ENCODE results near the gene ZFC3H1. TPM values are rescaled to one million over a fixed set of nuclear protein-coding genes. Genes with fewer than 3 reads are reported as not detected.

Gene ZFC3H1
- total RNA-seq, 3 donors from 2014 or later (not counting 1 experiment from before 2014, with no cell fraction given), result 158 to 164 (median 164) TPM

GRCh38 chr12:71610031-71610795 lies 53.4 kb downstream of the ZFC3H1 start:
- H3K9me3 ChIP-seq (ENCODE audit: control insufficient read depth, insufficient read depth, low read length), result no peaks in the 10 kb centered on the region
- no peaks in the 10 kb centered on the region for H3K27me3 Mint-ChIP-seq (ENCODE audit: low read depth in 2 of 2)
- peaks cover 36% of the 10 kb centered on the region for H3K36me3 Mint-ChIP-seq
- 56% methylated on average over 6 of the region's 6 CpGs for WGBS (ENCODE audit: insufficient coverage)
- peaks cover 80% of the 10 kb centered on the region for H3K36me3 ChIP-seq (ENCODE audit: control insufficient read depth, insufficient read depth, low read length)
- no peaks in the 10 kb centered on the region for H3K9me3 Mint-ChIP-seq
- ATAC-seq (no peak), DNase-seq (peak in 1 of 2 donors; percentile 34)
- no peaks in the 10 kb centered on the region for H3K4me1 ChIP-seq (ENCODE audit: control insufficient read depth, insufficient read depth, low read length)
- peaks cover 0 to under 1% of the 10 kb centered on the region in 2 donors for H3K4me1 Mint-ChIP-seq
- H3K27ac Mint-ChIP-seq, result peak overlapping the region; percentile 10 to 57
- TF ChIP-seq CTCF (IDR thresholded peaks at IDR 0.05), result no peak
- H3K4me3 Mint-ChIP-seq, result no peak overlapping the region
- H3K27ac ChIP-seq (ENCODE audit: low read length), result peak overlapping the region; percentile 1
- no peak overlapping the region for H3K4me3 ChIP-seq (ENCODE audit: low read length)
- H3K27me3 ChIP-seq (ENCODE audit: control insufficient read depth, insufficient read depth, low read length), result no peaks in the 10 kb centered on the region
- intact Hi-C loops (cut with micrococcal nuclease), result no loop called here

- H3K36me3 ChIP-seq (ENCODE audit: control insufficient read depth, insufficient read depth, low read length), result peaks cover 56% of the 10 kb centered on the region
- no peak overlapping the region for H3K4me3 ChIP-seq (ENCODE audit: low read length)
- peaks cover 0 to 5% of the 10 kb centered on the region in 2 donors for H3K4me1 Mint-ChIP-seq
- no peaks in the 10 kb centered on the region for H3K27me3 ChIP-seq (ENCODE audit: control insufficient read depth, insufficient read depth, low read length)
- TF ChIP-seq CTCF (IDR thresholded peaks at IDR 0.05), result no peak
- H3K9me3 Mint-ChIP-seq, result no peaks in the 10 kb centered on the region
- no peak overlapping the region for H3K4me3 Mint-ChIP-seq
- peaks cover 32% of the 10 kb centered on the region for H3K36me3 Mint-ChIP-seq
- WGBS (ENCODE audit: insufficient coverage), result 98% methylated on average over 4 of the region's 4 CpGs
- no peaks in the 10 kb centered on the region for H3K9me3 ChIP-seq (ENCODE audit: control insufficient read depth, insufficient read depth, low read length)
- no peak for DNase-seq
- intact Hi-C loops (cut with micrococcal nuclease), result no loop called here
- H3K4me1 ChIP-seq (ENCODE audit: control insufficient read depth, insufficient read depth, low read length), result no peaks in the 10 kb centered on the region
- ATAC-seq, result no peak
- H3K27me3 Mint-ChIP-seq (ENCODE audit: low read depth in 2 of 2), result no peaks in the 10 kb centered on the region
- H3K27ac Mint-ChIP-seq, result peak overlapping the region; percentile 14 to 51
- H3K27ac ChIP-seq (ENCODE audit: low read length), result no peak overlapping the region
These were observed 55.9 kb downstream of the ZFC3H1 start for GRCh38 chr12:71607494-71608330.

- Mint-ChIP-seq H3K4me1 (peaks cover 0 to 5% of the 10 kb centered on the region in 2 donors), H3K27me3 (ENCODE audit: low read depth in 2 of 2) (peaks cover 0 to 1% of the 10 kb centered on the region in 2 donors), H3K4me3 (no peak overlapping the region), H3K27ac (peak overlapping the region; percentile 43 to 72), H3K9me3 (no peaks in the 10 kb centered on the region), H3K36me3 (peaks cover 6% of the 10 kb centered on the region)
- H3K27ac ChIP-seq (ENCODE audit: low read length), result no peak overlapping the region
- no peak overlapping the region for H3K4me3 ChIP-seq (ENCODE audit: low read length)
- ATAC-seq (no peak), DNase-seq (no peak)
- 98% methylated on average over 3 of the region's 3 CpGs for WGBS (ENCODE audit: insufficient coverage)
- no peaks in the 10 kb centered on the region for H3K27me3 ChIP-seq (ENCODE audit: control insufficient read depth, insufficient read depth, low read length)
- intact Hi-C loops (cut with micrococcal nuclease), result no loop called here
- H3K4me1 ChIP-seq (ENCODE audit: control insufficient read depth, insufficient read depth, low read length), result no peaks in the 10 kb centered on the region
- peaks cover 32% of the 10 kb centered on the region for H3K36me3 ChIP-seq (ENCODE audit: control insufficient read depth, insufficient read depth, low read length)
- no peak for TF ChIP-seq CTCF (IDR thresholded peaks at IDR 0.05)
- no peaks in the 10 kb centered on the region for H3K9me3 ChIP-seq (ENCODE audit: control insufficient read depth, insufficient read depth, low read length)
These were observed 58.6 kb downstream of the ZFC3H1 start for GRCh38 chr12:71605039-71605438.
